Activated B cell treated with CpG ODN at 0.5 μM for 24 hours (primary cell): ENCODE data around the gene AOX1. TPM values are rescaled to one million over a fixed set of nuclear protein-coding genes. Genes with fewer than 3 reads are reported as not detected.
A peak's percentile ranks its signal among the peaks of the same experiment; 100 is the strongest.

Experiments
- ATAC-seq: fragments of 200-7000 bp; cut with Tn5 transposase; one replicate; pipeline ENCODE4 v1.10.0; 2021; ENCODE audit warnings: low read depth, mild to moderate bottlenecking, moderate library complexity
- CTCF ChIA-PET: fragments of 350-600 bp; sonication (Branson Sonifier 250); formaldehyde crosslinking; loops from one replicate; lab custom pipeline; 2021; ENCODE audit warnings: antibody characterized with exemption; lab: Charles Lee
- POLR2A ChIA-PET: fragments of 350-600 bp; sonication (Branson Sonifier 250); formaldehyde crosslinking; loops from one replicate; lab custom pipeline; 2021; ENCODE audit warnings: antibody characterized with exemption; lab: Charles Lee
- DNase-seq: peaks from one replicate; pipeline ENCODE4 v3.0.0; 2022
- H3K27ac Mint-ChIP-seq: one replicate; pipeline ENCODE4 v1.8.0; 2020; ENCODE audit warnings: mixed read lengths
- H3K27me3 Mint-ChIP-seq: one replicate; pipeline ENCODE4 v1.8.0; 2021; ENCODE audit warnings: mixed read lengths
- H3K36me3 Mint-ChIP-seq: one replicate; pipeline ENCODE4 v1.8.0; 2021; ENCODE audit warnings: low read depth, mixed read lengths
- H3K4me1 Mint-ChIP-seq: one replicate; pipeline ENCODE4 v1.8.0; 2021; ENCODE audit warnings: mixed read lengths
- H3K4me3 Mint-ChIP-seq: one replicate; pipeline ENCODE4 v1.8.0; 2020; ENCODE audit warnings: mild to moderate bottlenecking, mixed read lengths
- H3K9me3 Mint-ChIP-seq: one replicate; pipeline ENCODE4 v1.8.0; 2020; ENCODE audit warnings: mixed read lengths
- intact Hi-C: fragments of 100-400 bp; cut with micrococcal nuclease; formaldehyde crosslinking; loops from one replicate; pipeline ENCODE4 v1.15.1; 2024
- total RNA-seq: library from RNA; stranded (reverse); gene quantifications from 2 replicates; pipeline ENCODE4 v1.2.3, GENCODE V29; 2022
- TF ChIP-seq, protein P1 (sequence below): fragments of 200-600 bp; IDR thresholded peaks from one replicate; pipeline ENCODE4 v1.8.0; 2022; ENCODE audit warnings: antibody characterized with exemption, mild to moderate bottlenecking

AOX1 gene
- total RNA-seq, 1 donor from 2014 or later, result 0.24 TPM

- ChIA-PET CTCF (interaction anchor here (0.7 kb wide), 1 partner anchor 34 kb away, joined by 3 read pairs; no protein-coding TSS in a partner anchor), POLR2A (no interaction called here)
- Mint-ChIP-seq H3K4me3 (no peak overlapping the region), H3K27me3 (no peaks in the 10 kb centered on the region), H3K27ac (no peak overlapping the region), H3K4me1 (no peaks in the 10 kb centered on the region), H3K36me3 (peaks cover 2% of the 10 kb centered on the region), H3K9me3 (no peaks in the 10 kb centered on the region)
- DNase-seq (no peak), ATAC-seq (no peak)
- intact Hi-C loops, result loop anchor here (1.0 to 5.0 kb wide), 5 partner anchors 127 to 601 kb away; no protein-coding TSS in a partner anchor
- TF ChIP-seq, protein P1, sequence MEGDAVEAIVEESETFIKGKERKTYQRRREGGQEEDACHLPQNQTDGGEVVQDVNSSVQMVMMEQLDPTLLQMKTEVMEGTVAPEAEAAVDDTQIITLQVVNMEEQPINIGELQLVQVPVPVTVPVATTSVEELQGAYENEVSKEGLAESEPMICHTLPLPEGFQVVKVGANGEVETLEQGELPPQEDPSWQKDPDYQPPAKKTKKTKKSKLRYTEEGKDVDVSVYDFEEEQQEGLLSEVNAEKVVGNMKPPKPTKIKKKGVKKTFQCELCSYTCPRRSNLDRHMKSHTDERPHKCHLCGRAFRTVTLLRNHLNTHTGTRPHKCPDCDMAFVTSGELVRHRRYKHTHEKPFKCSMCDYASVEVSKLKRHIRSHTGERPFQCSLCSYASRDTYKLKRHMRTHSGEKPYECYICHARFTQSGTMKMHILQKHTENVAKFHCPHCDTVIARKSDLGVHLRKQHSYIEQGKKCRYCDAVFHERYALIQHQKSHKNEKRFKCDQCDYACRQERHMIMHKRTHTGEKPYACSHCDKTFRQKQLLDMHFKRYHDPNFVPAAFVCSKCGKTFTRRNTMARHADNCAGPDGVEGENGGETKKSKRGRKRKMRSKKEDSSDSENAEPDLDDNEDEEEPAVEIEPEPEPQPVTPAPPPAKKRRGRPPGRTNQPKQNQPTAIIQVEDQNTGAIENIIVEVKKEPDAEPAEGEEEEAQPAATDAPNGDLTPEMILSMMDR, result no peak
Observed at GRCh38 chr2:200575957-200576356, 9.9 kb upstream of the AOX1 start.

- H3K4me1 Mint-ChIP-seq, result no peaks in the 10 kb centered on the region
- no peaks in the 10 kb centered on the region for H3K27me3 Mint-ChIP-seq
- no peaks in the 10 kb centered on the region for H3K36me3 Mint-ChIP-seq
- no peak overlapping the region for H3K27ac Mint-ChIP-seq
- no peak overlapping the region for H3K4me3 Mint-ChIP-seq
- ChIA-PET POLR2A (no interaction called here), CTCF (no interaction called here)
- ATAC-seq (no peak), DNase-seq (no peak)
- TF ChIP-seq, protein P1, result no peak
- H3K9me3 Mint-ChIP-seq, result no peaks in the 10 kb centered on the region
- intact Hi-C loops, result loop anchor here (2.0 to 5.0 kb wide), 3 partner anchors 492 to 600 kb away; no protein-coding TSS in a partner anchor
Observed at GRCh38 chr2:200577027-200577426, 8.8 kb upstream of the AOX1 start.

DNA sequence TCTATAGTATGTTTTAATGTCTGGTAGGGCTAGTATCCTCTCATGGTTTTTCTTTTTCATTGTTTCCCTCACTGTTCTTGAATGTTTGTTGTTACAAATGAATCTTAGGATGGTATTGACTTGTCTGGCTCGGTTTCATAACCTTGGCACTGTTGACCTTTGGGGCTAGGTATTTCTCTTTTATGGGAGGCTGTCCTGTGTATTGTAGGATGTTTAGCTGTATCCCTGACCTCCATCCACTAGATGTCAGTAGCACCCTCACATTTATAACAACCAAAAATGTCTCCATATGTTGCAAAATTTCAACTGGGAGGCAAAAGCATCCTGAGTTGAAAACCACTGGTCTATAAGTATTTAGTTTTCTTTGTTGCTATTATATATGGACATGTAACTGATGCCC, 7.0 kb upstream of the AOX1 start:
- Mint-ChIP-seq H3K27ac (no peak overlapping the region), H3K9me3 (no peaks in the 10 kb centered on the region), H3K4me1 (no peaks in the 10 kb centered on the region), H3K36me3 (no peaks in the 10 kb centered on the region), H3K27me3 (peaks cover 2% of the 10 kb centered on the region), H3K4me3 (no peak overlapping the region)
- POLR2A ChIA-PET, result no interaction called here
- DNase-seq (no peak), ATAC-seq (peak; percentile 42)
- CTCF ChIA-PET, result interaction anchor here (0.6 to 1.3 kb wide), 2 partner anchors 124 to 134 kb away, joined by 3 to 4 read pairs; no protein-coding TSS in a partner anchor
- intact Hi-C loops, result loop anchor here (2.0 to 5.0 kb wide), 2 partner anchors 234 to 596 kb away; no protein-coding TSS in a partner anchor
- TF ChIP-seq, protein P1, result no peak

- H3K36me3 Mint-ChIP-seq, result no peaks in the 10 kb centered on the region
- CTCF ChIA-PET, result no interaction called here
- POLR2A ChIA-PET, result no interaction called here
- ATAC-seq, result no peak
- H3K4me3 Mint-ChIP-seq, result peak overlapping the region; percentile 12
- no peak for DNase-seq
- peaks cover 17% of the 10 kb centered on the region for H3K27me3 Mint-ChIP-seq
- H3K9me3 Mint-ChIP-seq, result no peaks in the 10 kb centered on the region
- TF ChIP-seq, protein P1, result no peak
- intact Hi-C loops, result no loop called here
- no peak overlapping the region for H3K27ac Mint-ChIP-seq
- peaks cover 14% of the 10 kb centered on the region for H3K4me1 Mint-ChIP-seq
Observed at GRCh38 chr2:200584639-200585038, 1.2 kb upstream of the AOX1 start.

DNA sequence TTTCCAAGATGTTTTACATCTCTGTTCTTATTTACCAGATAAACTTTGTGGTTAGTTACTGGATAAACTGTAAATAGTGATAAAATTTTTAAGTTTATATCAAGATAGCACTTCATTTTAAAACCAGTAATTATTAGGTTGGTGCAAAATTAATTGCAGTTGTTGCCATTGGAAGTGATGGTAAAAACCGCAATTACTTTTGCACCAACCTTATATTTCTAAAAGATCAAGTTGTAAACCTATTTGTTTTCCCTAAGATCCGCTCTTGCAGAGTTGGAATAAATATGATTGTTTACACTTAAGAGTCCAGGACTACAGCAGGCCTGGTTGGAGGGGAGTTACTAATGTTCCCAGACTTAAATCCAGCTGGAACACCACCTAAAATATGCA, 479 bp upstream of the AOX1 start:
- Mint-ChIP-seq H3K27me3 (peaks cover 19% of the 10 kb centered on the region), H3K4me1 (peaks cover 14% of the 10 kb centered on the region), H3K4me3 (peak overlapping the region; percentile 83), H3K9me3 (no peaks in the 10 kb centered on the region), H3K27ac (no peak overlapping the region), H3K36me3 (no peaks in the 10 kb centered on the region)
- ATAC-seq (no peak), DNase-seq (no peak)
- intact Hi-C loops, result no loop called here
- CTCF ChIA-PET, result no interaction called here
- TF ChIP-seq, protein P1, result no peak
- POLR2A ChIA-PET, result interaction anchor here (0.6 kb wide), 1 partner anchor 1253 kb away, joined by 3 read pairs; no protein-coding TSS in a partner anchor
